Endothelial cell of umbilical vein (primary cell): ENCODE measurements around the gene MTMR11.

ENCODE experiments used
- EZH2 ChIP-seq: IDR thresholded peaks from 2 replicates; pipeline ENCODE4 v1.6.1; 2012; ENCODE audit warnings: borderline replicate concordance, low read depth, mild to moderate bottlenecking, moderate library complexity, low read length, inconsistent platforms; ENCODE audit not compliant: severe bottlenecking
- FOS ChIP-seq: IDR thresholded peaks from 2 replicates; pipeline ENCODE4 v1.6.1; 2011; ENCODE audit warnings: mild to moderate bottlenecking, low read length, moderate library complexity, borderline replicate concordance; ENCODE audit not compliant: insufficient read depth
- JUN ChIP-seq: IDR thresholded peaks from 2 replicates; pipeline ENCODE4 v1.6.1; 2011; ENCODE audit warnings: borderline replicate concordance, low read depth; ENCODE audit not compliant: insufficient read length, insufficient read depth
- POLR2A ChIP-seq: IDR thresholded peaks from 2 replicates; pipeline ENCODE4 v1.6.1; 2012; ENCODE audit warnings: low read depth, mild to moderate bottlenecking, control low read depth, low read length
- POLR2AphosphoS5 ChIP-seq: IDR thresholded peaks from 2 replicates; pipeline ENCODE4 v1.6.1; 2012; ENCODE audit warnings: low read depth, mild to moderate bottlenecking, control low read depth, low read length, moderate library complexity; ENCODE audit not compliant: insufficient read depth
- TF ChIP-seq, protein P1 (sequence below), 2 donors: IDR thresholded peaks; 1 replicate in 1 of 2; 2 replicates in 1 of 2; pipeline ENCODE4 v1.5.1; 2011; ENCODE audit warnings: low read length in 2 of 2, mild to moderate bottlenecking in 2 of 2, moderate library complexity in 2 of 2, control low read depth in 1 of 2, inconsistent platforms in 1 of 2, low read depth in 1 of 2; ENCODE audit not compliant: insufficient read depth in 1 of 2; ENCODE audit errors: extremely low read depth in 1 of 2
- TF ChIP-seq, protein P2 (sequence below): IDR thresholded peaks from 2 replicates; pipeline ENCODE4 v1.6.1; 2011; ENCODE audit not compliant: insufficient read depth, insufficient read length

DNA sequence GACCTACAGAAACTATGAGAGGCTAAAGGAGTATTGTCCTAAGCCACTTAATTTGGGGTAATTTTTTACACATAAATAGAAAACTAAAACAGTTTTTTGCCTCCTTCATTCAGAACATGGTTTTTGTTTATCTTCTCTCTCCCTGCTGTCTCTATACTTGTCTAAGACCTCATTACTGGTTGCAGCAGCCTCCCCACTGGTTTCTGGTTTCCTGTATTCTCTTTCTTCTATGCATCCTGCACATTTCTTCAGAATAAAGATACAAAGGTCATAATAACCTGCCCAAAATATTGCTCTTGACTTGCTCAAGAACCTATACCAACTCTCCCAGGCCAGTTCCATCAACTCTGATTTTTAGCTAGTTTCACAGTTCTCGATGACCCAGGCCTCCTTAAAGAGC is 57.1 kb downstream of the MTMR11 start:
- TF ChIP-seq, protein P1, sequence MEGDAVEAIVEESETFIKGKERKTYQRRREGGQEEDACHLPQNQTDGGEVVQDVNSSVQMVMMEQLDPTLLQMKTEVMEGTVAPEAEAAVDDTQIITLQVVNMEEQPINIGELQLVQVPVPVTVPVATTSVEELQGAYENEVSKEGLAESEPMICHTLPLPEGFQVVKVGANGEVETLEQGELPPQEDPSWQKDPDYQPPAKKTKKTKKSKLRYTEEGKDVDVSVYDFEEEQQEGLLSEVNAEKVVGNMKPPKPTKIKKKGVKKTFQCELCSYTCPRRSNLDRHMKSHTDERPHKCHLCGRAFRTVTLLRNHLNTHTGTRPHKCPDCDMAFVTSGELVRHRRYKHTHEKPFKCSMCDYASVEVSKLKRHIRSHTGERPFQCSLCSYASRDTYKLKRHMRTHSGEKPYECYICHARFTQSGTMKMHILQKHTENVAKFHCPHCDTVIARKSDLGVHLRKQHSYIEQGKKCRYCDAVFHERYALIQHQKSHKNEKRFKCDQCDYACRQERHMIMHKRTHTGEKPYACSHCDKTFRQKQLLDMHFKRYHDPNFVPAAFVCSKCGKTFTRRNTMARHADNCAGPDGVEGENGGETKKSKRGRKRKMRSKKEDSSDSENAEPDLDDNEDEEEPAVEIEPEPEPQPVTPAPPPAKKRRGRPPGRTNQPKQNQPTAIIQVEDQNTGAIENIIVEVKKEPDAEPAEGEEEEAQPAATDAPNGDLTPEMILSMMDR (IDR thresholded peaks at IDR 0.05; ENCODE audit: extremely low read depth in 1 of 2, insufficient read depth in 1 of 2, low read depth in 1 of 2, low read length in 2 of 2), result no peak
- TF ChIP-seq POLR2A (no peak), FOS (no peak), POLR2AphosphoS5 (no peak), JUN (no peak), EZH2 (no peak)
- TF ChIP-seq, protein P2, sequence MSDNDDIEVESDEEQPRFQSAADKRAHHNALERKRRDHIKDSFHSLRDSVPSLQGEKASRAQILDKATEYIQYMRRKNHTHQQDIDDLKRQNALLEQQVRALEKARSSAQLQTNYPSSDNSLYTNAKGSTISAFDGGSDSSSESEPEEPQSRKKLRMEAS, result no peak
